HG02763 (cell line): ENCODE measurements around the gene MAGEB4.

Experiments used
- ATAC-seq: cut with Tn5 transposase; IDR thresholded peaks from one replicate; pipeline ENCODE4 v1.9.1; 2021; ENCODE audit warnings: mild to moderate bottlenecking, moderate library complexity; ENCODE audit not compliant: unreplicated experiment

MAGEB4 gene

GRCh38 chrX:30283456-30284200 lies 41.8 kb downstream of the MAGEB4 start:
- ATAC-seq, result no peak
